Stimulated activated CD4-positive, alpha-beta T cell treated with anti-CD3 and anti-CD28 coated beads, Interleukin-12 subunit alpha, Interleukin-12 subunit beta, amount 100 ng/mL, for 4 hours (primary cell): Measurements from ENCODE around the gene PCDHGA3.
A peak's percentile ranks its signal among the peaks of the same experiment; 100 is the strongest.
"Not testable (repeated sequence)": the region's sequence is repeated elsewhere in the genome, so short reads cannot be mapped to it uniquely, and the experiment has no call there.

Source experiments
- DNase-seq: peaks from one replicate; pipeline ENCODE4 v3.0.0-alpha.2; 2020

PCDHGA3 gene

DNA sequence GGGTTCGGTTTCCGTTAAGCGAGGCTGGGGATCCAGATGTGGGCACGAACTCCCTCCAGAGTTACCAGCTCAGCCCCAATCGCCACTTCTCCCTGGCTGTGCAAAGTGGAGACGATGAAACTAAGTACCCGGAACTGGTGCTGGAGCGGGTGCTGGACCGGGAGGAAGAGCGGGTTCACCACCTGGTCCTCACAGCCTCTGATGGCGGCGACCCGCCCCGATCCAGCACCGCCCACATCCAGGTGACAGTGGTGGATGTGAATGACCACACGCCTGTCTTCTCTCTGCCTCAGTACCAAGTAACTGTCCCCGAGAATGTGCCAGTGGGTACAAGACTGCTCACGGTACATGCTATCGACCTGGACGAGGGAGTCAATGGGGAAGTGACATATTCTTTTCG, 39.7 kb downstream of the PCDHGA3 start:
- DNase-seq, result no peak

DNA sequence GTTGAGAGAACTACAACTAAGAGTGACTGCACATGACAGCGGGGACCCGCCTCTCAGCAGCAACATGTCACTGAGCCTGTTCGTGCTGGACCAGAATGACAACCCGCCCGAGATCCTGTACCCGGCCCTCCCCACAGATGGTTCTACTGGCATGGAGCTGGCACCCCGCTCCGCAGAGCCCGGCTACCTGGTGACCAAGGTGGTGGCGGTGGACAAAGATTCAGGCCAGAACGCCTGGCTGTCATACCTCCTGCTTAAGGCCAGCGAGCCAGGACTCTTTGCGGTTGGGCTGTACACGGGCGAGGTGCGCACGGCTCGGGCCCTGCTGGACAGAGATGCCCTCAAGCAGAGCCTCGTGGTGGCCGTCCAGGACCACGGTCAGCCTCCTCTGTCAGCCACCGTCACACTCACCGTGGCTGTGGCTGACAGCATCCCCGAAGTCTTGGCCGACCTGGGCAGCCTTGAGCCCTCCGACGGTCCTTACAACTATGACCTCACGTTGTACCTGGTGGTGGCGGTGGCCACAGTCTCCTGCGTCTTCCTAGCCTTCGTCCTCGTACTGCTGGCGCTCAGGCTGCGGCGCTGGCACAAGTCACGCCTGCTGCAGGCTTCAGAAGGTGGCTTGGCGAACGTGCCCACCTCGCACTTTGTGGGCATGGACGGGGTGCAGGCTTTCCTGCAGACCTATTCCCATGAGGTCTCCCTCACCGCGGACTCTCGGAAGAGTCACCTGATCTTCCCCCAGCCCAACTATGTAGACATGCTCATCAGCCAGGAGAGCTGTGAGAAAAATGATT, 41.0 kb downstream of the PCDHGA3 start:
- no peak for DNase-seq

DNA sequence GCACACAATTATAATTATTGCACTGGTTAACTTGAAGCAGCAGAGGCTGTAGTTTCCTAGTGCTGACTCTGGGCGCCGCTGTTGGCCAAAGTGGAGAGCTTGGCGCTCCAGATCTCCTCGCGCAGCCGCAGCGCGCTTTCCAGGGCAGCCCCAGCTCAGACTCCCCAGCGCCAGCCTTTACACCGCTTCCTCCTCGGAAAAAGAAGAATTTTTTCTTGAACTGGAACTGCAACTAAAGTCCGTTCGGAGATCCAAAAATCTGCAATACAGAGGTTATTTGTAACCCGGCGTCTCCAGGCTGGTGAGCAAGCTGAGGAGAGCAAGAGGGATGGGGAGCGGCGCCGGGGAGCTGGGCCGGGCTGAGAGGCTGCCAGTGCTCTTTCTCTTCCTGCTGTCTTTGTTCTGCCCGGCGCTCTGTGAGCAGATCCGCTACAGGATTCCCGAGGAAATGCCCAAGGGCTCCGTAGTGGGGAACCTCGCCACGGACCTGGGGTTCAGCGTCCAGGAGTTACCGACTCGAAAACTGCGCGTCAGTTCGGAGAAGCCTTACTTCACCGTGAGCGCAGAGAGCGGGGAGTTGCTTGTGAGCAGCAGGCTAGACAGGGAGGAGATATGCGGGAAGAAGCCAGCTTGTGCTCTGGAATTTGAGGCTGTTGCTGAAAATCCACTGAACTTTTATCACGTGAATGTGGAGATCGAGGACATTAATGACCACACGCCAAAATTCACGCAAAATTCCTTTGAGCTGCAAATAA, 44.1 kb downstream of the PCDHGA3 start, which contains the start of gene PCDHGB4:
PCDHGB4 (plus strand) TSS at position 142 of the 755 bp plus-strand sequence; CDS start at position 329, 187 bp downstream.
- DNase-seq, result peak; percentile 20

DNA sequence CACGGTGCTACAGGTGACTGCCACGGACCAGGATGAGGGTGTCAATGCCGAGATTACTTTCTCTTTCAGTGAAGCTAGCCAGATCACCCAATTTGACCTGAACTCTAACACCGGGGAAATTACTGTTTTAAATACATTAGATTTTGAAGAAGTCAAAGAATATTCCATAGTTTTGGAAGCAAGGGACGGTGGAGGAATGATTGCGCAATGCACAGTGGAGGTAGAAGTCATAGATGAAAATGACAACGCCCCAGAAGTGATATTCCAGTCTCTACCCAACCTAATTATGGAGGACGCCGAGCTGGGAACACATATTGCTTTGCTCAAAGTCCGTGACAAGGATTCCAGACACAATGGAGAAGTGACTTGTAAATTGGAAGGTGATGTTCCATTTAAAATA, 45.0 kb downstream of the PCDHGA3 start:
- no peak for DNase-seq

DNA sequence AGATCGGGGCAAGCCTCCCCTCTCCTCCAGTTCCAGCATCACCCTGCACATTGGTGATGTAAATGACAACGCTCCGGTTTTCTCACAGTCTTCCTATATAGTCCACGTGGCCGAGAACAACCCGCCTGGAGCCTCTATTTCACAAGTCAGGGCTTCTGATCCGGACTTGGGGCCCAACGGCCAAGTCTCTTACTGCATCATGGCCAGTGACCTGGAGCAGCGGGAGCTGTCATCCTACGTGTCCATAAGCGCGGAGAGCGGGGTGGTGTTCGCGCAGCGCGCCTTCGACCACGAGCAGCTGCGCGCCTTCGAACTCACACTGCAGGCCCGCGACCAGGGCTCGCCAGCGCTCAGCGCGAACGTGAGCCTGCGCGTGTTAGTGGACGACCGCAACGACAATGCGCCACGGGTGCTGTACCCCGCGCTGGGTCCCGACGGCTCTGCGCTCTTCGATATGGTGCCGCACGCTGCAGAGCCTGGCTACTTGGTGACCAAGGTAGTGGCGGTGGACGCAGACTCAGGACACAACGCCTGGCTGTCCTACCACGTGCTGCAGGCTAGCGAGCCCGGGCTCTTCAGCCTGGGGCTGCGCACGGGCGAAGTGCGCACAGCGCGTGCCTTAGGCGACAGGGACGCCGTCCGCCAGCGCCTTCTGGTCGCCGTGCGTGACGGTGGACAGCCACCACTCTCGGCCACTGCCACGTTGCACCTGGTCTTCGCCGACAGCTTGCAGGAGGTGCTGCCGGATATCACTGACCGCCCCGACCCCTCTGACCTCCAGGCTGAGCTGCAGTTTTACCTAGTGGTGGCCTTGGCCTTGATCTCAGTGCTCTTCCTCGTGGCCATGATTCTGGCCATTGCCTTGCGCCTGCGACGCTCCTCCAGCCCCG, 45.8 kb downstream of the PCDHGA3 start:
- DNase-seq, result no peak

DNA sequence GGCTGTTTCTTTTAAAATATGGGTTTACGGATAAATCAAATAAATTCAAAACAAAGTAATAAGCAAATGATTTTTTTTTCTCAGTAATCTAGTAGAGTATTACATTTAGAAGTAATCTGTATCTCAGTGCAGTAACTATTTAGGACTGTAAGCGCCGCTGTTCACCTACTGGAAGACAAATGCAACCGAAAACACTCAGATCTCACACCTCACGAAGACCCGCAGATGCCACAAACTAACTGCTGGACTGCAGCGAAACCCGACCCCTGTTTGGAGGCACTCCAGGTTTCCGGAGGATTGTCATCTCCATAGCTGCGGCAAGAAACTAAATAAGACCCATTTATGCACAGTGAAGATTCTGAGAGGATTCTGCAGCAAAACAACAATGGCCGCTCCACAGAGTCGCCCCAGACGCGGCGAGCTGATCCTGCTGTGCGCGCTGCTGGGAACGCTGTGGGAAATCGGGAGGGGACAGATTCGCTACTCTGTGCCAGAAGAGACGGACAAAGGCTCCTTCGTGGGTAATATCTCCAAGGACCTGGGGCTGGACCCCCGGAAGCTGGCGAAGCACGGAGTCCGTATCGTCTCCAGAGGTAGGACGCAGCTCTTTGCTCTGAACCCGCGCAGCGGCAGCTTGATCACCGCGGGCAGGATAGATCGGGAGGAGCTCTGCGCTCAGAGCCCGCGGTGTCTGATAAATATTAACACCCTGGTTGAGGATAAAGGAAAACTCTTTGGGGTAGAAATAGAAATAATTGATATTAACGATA, 49.0 kb downstream of the PCDHGA3 start, which contains the start of gene PCDHGA8:
PCDHGA8 (plus strand) TSS at position 205 of the 770 bp plus-strand sequence; CDS start at position 386, 181 bp downstream.
- no peak for DNase-seq

DNA sequence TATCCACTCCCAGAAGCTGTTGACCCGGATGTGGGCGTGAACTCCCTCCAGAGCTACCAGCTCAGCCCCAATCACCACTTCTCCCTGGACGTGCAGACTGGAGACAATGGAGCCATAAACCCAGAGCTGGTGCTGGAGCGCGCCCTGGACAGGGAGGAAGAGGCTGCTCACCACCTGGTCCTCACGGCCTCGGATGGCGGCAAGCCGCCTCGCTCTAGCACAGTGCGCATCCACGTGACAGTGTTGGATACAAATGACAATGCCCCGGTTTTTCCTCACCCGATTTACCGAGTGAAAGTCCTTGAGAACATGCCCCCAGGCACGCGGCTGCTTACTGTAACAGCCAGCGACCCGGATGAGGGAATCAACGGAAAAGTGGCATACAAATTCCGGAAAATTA, 49.6 kb downstream of the PCDHGA3 start:
- DNase-seq, result no peak

DNA sequence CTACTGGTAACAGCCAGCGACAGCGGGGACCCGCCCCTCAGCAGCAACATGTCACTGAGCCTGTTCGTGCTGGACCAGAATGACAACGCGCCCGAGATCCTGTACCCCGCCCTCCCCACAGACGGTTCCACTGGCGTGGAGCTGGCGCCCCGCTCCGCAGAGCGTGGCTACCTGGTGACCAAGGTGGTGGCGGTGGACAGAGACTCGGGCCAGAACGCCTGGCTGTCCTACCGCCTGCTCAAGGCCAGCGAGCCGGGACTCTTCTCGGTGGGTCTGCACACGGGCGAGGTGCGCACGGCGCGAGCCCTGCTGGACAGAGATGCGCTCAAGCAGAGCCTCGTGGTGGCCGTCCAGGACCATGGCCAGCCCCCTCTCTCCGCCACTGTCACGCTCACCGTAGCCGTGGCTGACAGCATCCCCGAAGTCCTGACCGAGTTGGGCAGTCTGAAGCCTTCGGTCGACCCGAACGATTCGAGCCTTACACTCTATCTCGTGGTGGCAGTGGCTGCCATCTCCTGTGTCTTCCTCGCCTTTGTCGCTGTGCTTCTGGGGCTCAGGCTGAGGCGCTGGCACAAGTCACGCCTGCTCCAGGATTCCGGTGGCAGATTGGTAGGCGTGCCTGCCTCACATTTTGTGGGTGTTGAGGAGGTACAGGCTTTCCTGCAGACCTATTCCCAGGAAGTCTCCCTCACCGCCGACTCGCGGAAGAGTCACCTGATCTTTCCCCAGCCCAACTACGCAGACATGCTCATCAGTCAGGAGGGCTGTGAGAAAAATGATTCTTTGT, 51.0 kb downstream of the PCDHGA3 start:
- DNase-seq, result not testable (repeated sequence)
